GM10266 (cell line): ENCODE results near the gene DENND2A.

Source experiments
- DNase-seq: peaks from one replicate; pipeline ENCODE4 v3.0.0; 2012; ENCODE audit errors: extremely low spot score
- CTCF ChIP-seq: IDR thresholded peaks from 2 replicates; pipeline ENCODE4 v1.5.1; 2012; ENCODE audit warnings: mild to moderate bottlenecking, low read depth; ENCODE audit not compliant: control insufficient read depth, insufficient read depth; ENCODE audit errors: missing control alignments

DENND2A gene

GRCh38 chr7:140659856-140660255, 19.2 kb upstream of the DENND2A start:
- no peak for TF ChIP-seq CTCF
- DNase-seq = no peak

DNA sequence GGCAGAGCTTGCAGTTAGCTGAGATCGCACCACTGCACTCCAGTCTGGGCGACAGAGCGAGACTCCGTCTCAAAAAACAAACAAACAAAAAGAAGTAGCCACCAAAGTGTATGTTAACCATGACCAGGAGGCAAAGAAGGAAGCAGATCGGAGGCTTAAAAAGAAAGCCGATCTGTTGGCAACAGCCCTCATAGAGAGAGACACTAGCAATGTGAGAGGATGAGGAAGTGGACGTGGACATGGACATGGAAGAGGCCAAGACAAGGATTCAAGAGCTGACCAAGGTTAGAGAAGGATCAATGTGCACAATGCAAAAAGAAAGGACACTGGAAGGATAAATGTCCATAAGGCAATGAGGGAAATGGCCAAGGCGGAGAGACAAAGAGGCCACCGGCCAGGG, 17.3 kb upstream of the DENND2A start:
- no peak for DNase-seq
- TF ChIP-seq CTCF = no peak

DNA sequence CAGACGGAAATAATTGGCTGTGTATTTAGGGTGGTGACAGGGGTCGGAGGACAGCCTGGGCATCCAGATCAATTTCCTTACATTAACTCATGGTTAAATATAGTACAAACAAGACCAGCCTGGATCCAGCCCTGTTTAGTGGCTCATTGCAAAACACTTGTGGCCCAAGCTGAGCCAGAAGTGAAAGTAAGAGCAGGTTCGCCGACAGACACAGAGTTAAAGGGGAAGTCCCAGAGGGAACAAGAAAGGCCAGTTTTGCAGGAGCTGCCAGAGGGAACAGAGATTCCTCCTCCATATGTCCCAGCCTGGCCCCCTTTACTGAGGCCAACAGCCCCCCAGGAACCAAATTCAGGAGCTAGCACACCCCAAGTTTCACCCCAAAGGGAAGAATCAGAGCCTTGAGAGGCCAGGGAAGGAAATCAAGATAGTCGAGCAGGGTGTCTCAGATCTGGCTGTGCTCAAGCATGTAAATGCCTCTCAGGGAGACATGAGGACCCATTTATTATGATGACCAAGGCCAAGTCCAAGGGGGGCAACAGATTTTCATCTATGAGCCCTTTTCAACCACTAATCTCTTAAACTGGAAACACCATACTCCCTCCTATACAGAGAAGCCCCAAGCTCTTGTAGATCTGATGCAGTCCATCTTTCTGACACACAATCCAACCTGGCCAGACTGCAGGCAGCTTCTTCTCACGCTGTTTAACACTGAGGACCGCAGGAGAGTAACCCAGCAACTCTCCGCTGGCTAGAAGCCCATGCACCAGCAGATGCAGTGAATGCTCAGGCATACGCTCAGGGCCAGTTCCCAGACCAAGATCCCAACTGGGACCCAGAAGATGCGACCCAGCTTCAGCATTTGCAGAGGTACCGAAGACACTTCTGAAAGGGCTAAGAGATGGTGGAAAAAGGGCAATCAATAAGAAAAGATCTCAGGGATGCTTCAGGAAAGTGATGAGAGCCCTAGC, 16.2 kb upstream of the DENND2A start:
- no peak for TF ChIP-seq CTCF
- no peak for DNase-seq

- TF ChIP-seq CTCF = no peak
- no peak for DNase-seq
Observed at GRCh38 chr7:140655511-140656408, 15.1 kb upstream of the DENND2A start.

DNA sequence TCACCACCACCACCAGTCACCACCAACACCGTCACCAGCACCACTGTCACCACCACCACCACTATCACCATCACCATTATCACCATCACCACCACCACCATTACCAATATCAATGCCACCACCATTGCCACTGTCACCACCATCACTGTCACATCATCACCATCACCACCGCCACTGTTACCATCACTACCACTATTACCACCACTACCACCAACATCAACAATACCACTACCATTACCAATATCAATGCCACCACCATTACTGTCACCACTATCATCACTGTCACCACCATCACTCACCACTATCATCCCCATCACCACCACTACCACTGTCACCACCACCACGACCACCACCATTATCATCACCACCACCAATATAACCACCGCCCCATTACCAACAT, 14.0 kb upstream of the DENND2A start:
- no peak for TF ChIP-seq CTCF
- DNase-seq = no peak

DNA sequence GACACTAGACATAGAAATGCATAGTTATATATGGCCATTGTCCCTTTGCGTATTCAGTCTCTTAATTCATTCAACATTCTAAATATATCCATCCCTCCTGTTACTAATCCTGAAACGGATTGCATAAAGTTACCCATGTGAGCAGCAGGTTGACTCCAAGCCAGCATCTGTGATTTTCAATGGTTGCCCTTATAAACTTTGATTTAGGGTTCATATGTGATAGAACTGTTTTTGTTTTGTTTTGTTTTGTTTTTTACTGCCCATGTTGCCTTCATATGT, 13.4 kb upstream of the DENND2A start:
- TF ChIP-seq CTCF = no peak
- no peak for DNase-seq

GRCh38 chr7:140653319-140654108, 12.9 kb upstream of the DENND2A start:
- DNase-seq = no peak
- peak; percentile 83 for TF ChIP-seq CTCF
